ENCODE measurements around the gene AOPEP.

GRCh38 chr9:94952565-94953373, 226.3 kb downstream of the AOPEP start:
- TF ChIP-seq CTCF (IDR thresholded peaks at IDR 0.05; ENCODE audit: poor library complexity, severe bottlenecking) (no peak), POLR2AphosphoS5 (IDR thresholded peaks at IDR 0.05) (no peak)
